IPS-18a (cell line): ENCODE results near the gene AUTS2.
"Not testable (repeated sequence)": the region's sequence is repeated elsewhere in the genome, so short reads cannot be mapped to it uniquely, and the experiment has no call there.

Source experiments
- H3K27ac ChIP-seq: one replicate; pipeline ENCODE4 v1.5.1; 2013; ENCODE audit warnings: low read length
- H3K27me3 ChIP-seq: one replicate; pipeline ENCODE4 v1.6.1; 2013; ENCODE audit warnings: mild to moderate bottlenecking, low read length; ENCODE audit not compliant: control insufficient read depth, insufficient read depth
- H3K36me3 ChIP-seq: one replicate; pipeline ENCODE4 v1.6.1; 2013; ENCODE audit warnings: low read depth, low read length; ENCODE audit not compliant: control insufficient read depth
- H3K4me1 ChIP-seq: one replicate; pipeline ENCODE4 v1.6.1; 2013; ENCODE audit warnings: low read depth, low read length; ENCODE audit not compliant: control insufficient read depth
- H3K4me3 ChIP-seq: one replicate; pipeline ENCODE4 v1.5.1; 2013; ENCODE audit warnings: low read length
- H3K9ac ChIP-seq: one replicate; pipeline ENCODE4 v1.6.1; 2013; ENCODE audit warnings: mild to moderate bottlenecking, low read length, moderate library complexity
- H3K9me3 ChIP-seq: one replicate; pipeline ENCODE4 v1.6.1; 2013; ENCODE audit warnings: low read depth, low read length; ENCODE audit not compliant: control insufficient read depth

The AUTS2 gene

GRCh38 chr7:70725448-70725847 is 1127.2 kb downstream of the AUTS2 start:
- peaks cover 7% of the 10 kb centered on the region for H3K36me3 ChIP-seq
- H3K27ac ChIP-seq: no peak overlapping the region
- no peak overlapping the region for H3K9ac ChIP-seq
- H3K27me3 ChIP-seq: no peaks in the 10 kb centered on the region
- H3K4me3 ChIP-seq: no peak overlapping the region
- peaks cover 63% of the 10 kb centered on the region for H3K4me1 ChIP-seq
- H3K9me3 ChIP-seq: no peaks in the 10 kb centered on the region

GRCh38 chr7:70726294-70726693 is 1128.0 kb downstream of the AUTS2 start:
- no peaks in the 10 kb centered on the region for H3K27me3 ChIP-seq
- no peak overlapping the region for H3K9ac ChIP-seq
- H3K4me1 ChIP-seq: peaks cover 60% of the 10 kb centered on the region
- no peak overlapping the region for H3K27ac ChIP-seq
- H3K9me3 ChIP-seq: no peaks in the 10 kb centered on the region
- peak overlapping the region; percentile 33 for H3K4me3 ChIP-seq
- H3K36me3 ChIP-seq: peaks cover 11% of the 10 kb centered on the region

- no peaks in the 10 kb centered on the region for H3K9me3 ChIP-seq
- H3K4me1 ChIP-seq: peaks cover 60% of the 10 kb centered on the region
- no peaks in the 10 kb centered on the region for H3K27me3 ChIP-seq
- peak overlapping the region; percentile 33 for H3K4me3 ChIP-seq
- no peak overlapping the region for H3K9ac ChIP-seq
- H3K36me3 ChIP-seq: peaks cover 11% of the 10 kb centered on the region
- H3K27ac ChIP-seq: no peak overlapping the region
Observed at GRCh38 chr7:70726951-70727378, 1128.7 kb downstream of the AUTS2 start.

GRCh38 chr7:70727861-70728260 is 1129.6 kb downstream of the AUTS2 start:
- Histone ChIP-seq H3K27me3 (no peaks in the 10 kb centered on the region), H3K9ac (no peak overlapping the region), H3K9me3 (no peaks in the 10 kb centered on the region), H3K27ac (no peak overlapping the region), H3K36me3 (peaks cover 9% of the 10 kb centered on the region), H3K4me3 (no peak overlapping the region), H3K4me1 (peaks cover 56% of the 10 kb centered on the region)

- Histone ChIP-seq H3K27me3 (no peaks in the 10 kb centered on the region), H3K9me3 (no peaks in the 10 kb centered on the region), H3K36me3 (peaks cover 5% of the 10 kb centered on the region), H3K4me1 (peaks cover 49% of the 10 kb centered on the region), H3K9ac (no peak overlapping the region), H3K4me3 (peak overlapping the region; percentile 11), H3K27ac (no peak overlapping the region)
Observed at GRCh38 chr7:70728872-70729552, 1130.7 kb downstream of the AUTS2 start.

- H3K27me3 ChIP-seq, H3K27ac ChIP-seq, H3K36me3 ChIP-seq, H3K9me3 ChIP-seq, H3K9ac ChIP-seq: not testable (repeated sequence)
- H3K4me1 ChIP-seq: peaks cover 48% of the 10 kb centered on the region
- H3K4me3 ChIP-seq: peak overlapping the region; percentile 11
Observed at GRCh38 chr7:70729553-70730157, 1131.4 kb downstream of the AUTS2 start.

GRCh38 chr7:70730451-70731110 is 1132.3 kb downstream of the AUTS2 start:
- Histone ChIP-seq H3K9me3 (no peaks in the 10 kb centered on the region), H3K36me3 (peaks cover 5% of the 10 kb centered on the region), H3K4me3 (no peak overlapping the region), H3K9ac (no peak overlapping the region), H3K4me1 (peaks cover 48% of the 10 kb centered on the region), H3K27me3 (no peaks in the 10 kb centered on the region), H3K27ac (no peak overlapping the region)

- no peak overlapping the region for H3K27ac ChIP-seq
- H3K27me3 ChIP-seq: no peaks in the 10 kb centered on the region
- no peaks in the 10 kb centered on the region for H3K9me3 ChIP-seq
- H3K4me3 ChIP-seq: no peak overlapping the region
- no peak overlapping the region for H3K9ac ChIP-seq
- H3K36me3 ChIP-seq: peaks cover 9% of the 10 kb centered on the region
- peaks cover 47% of the 10 kb centered on the region for H3K4me1 ChIP-seq
Observed at GRCh38 chr7:70733090-70733489, 1134.8 kb downstream of the AUTS2 start.

- Histone ChIP-seq H3K9me3 (no peaks in the 10 kb centered on the region), H3K4me1 (peaks cover 41% of the 10 kb centered on the region), H3K4me3 (no peak overlapping the region), H3K36me3 (peaks cover 9% of the 10 kb centered on the region), H3K9ac (no peak overlapping the region), H3K27me3 (no peaks in the 10 kb centered on the region), H3K27ac (no peak overlapping the region)
Observed at GRCh38 chr7:70734411-70734810, 1136.1 kb downstream of the AUTS2 start.

- Histone ChIP-seq H3K9ac (no peak overlapping the region), H3K4me3 (no peak overlapping the region), H3K9me3 (no peaks in the 10 kb centered on the region), H3K4me1 (peaks cover 41% of the 10 kb centered on the region), H3K27ac (no peak overlapping the region), H3K27me3 (no peaks in the 10 kb centered on the region), H3K36me3 (peaks cover 9% of the 10 kb centered on the region)
Observed at GRCh38 chr7:70735313-70735712, 1137.0 kb downstream of the AUTS2 start.

- H3K27ac ChIP-seq: no peak overlapping the region
- H3K4me1 ChIP-seq: peaks cover 41% of the 10 kb centered on the region
- H3K4me3 ChIP-seq: no peak overlapping the region
- no peaks in the 10 kb centered on the region for H3K9me3 ChIP-seq
- no peak overlapping the region for H3K9ac ChIP-seq
- H3K27me3 ChIP-seq: no peaks in the 10 kb centered on the region
- H3K36me3 ChIP-seq: peaks cover 4% of the 10 kb centered on the region
Observed at GRCh38 chr7:70736715-70737460, 1138.6 kb downstream of the AUTS2 start.
